Right kidney (tissue), 1 donor: ENCODE measurements around the gene OXTR.

ENCODE experiments used
- DNase-seq: peaks from one replicate; pipeline ENCODE4 v3.0.0-alpha.2; 2016

The OXTR gene

GRCh38 chr3:8767667-8768363 lies 1.6 kb downstream of the OXTR start:
- DNase-seq: peak; percentile 80

- no peak for DNase-seq
Measured at GRCh38 chr3:8767256-8767666, 2.2 kb downstream of the OXTR start.

GRCh38 chr3:8766148-8766547 lies 3.3 kb downstream of the OXTR start:
- DNase-seq: no peak

- no peak for DNase-seq
Measured at GRCh38 chr3:8765528-8765927, 3.9 kb downstream of the OXTR start.

- no peak for DNase-seq
Measured at GRCh38 chr3:8764528-8764927, 4.9 kb downstream of the OXTR start.

GRCh38 chr3:8762607-8763377 lies 6.6 kb downstream of the OXTR start:
- DNase-seq: no peak

- no peak for DNase-seq
Measured at GRCh38 chr3:8761866-8762265, 7.5 kb downstream of the OXTR start.

- DNase-seq: no peak
Measured at GRCh38 chr3:8760506-8760905, 8.9 kb downstream of the OXTR start.

GRCh38 chr3:8760091-8760490 lies 9.3 kb downstream of the OXTR start:
- DNase-seq: no peak

GRCh38 chr3:8759038-8759707 lies 10.2 kb downstream of the OXTR start:
- no peak for DNase-seq

GRCh38 chr3:8757551-8758518 lies 11.6 kb downstream of the OXTR start:
- DNase-seq: no peak

- DNase-seq: no peak
Measured at GRCh38 chr3:8756671-8757070, 12.7 kb downstream of the OXTR start.

- no peak for DNase-seq
Measured at GRCh38 chr3:8755564-8756237, 13.7 kb downstream of the OXTR start.

- DNase-seq: no peak
Measured at GRCh38 chr3:8755097-8755496, 14.3 kb downstream of the OXTR start.

GRCh38 chr3:8752832-8753231 lies 16.6 kb downstream of the OXTR start:
- DNase-seq: no peak

- DNase-seq: no peak
Measured at GRCh38 chr3:8749316-8749715, 20.1 kb downstream of the OXTR start.

GRCh38 chr3:8746780-8747345 lies 22.6 kb downstream of the OXTR start:
- no peak for DNase-seq

GRCh38 chr3:8745619-8746370 lies 23.6 kb downstream of the OXTR start:
- no peak for DNase-seq

GRCh38 chr3:8743911-8744310 lies 25.5 kb downstream of the OXTR start:
- no peak for DNase-seq

- no peak for DNase-seq
Measured at GRCh38 chr3:8743021-8743601, 26.3 kb downstream of the OXTR start.
